AG04450 (cell line): ENCODE results near the gene PPP1R1B. TPM values are rescaled to one million over a fixed set of nuclear protein-coding genes. Genes with fewer than 3 reads are reported as not detected.

Experiments used
- CTCF ChIA-PET: fragments of 300-600, 350-600 bp; formaldehyde crosslinking; extraction: SDS; loops from one replicate; lab custom pipeline; 2022; ENCODE audit warnings: antibody characterized with exemption, inconsistent platforms; lab: Charles Lee
- POLR2A ChIA-PET: fragments of 350-600 bp; formaldehyde crosslinking; extraction: SDS; loops from one replicate; lab custom pipeline; 2021; ENCODE audit warnings: antibody characterized with exemption, inconsistent platforms; lab: Yijun Ruan, JAX
- DNase-seq: peaks from one replicate; pipeline ENCODE4 v3.0.0-alpha.2; 2011; ENCODE audit warnings: low read depth, low spot score
- H3K27ac ChIP-seq: one replicate; pipeline ENCODE4 v1.5.1; 2012; ENCODE audit warnings: low read depth, low read length, control low read depth
- H3K27me3 ChIP-seq: one replicate; pipeline ENCODE4 v1.6.0; 2012; ENCODE audit warnings: low read length; ENCODE audit not compliant: control insufficient read depth, insufficient read depth
- H3K4me3 ChIP-seq: 2 replicates; pipeline ENCODE4 v1.5.1; 2011; ENCODE audit warnings: mild to moderate bottlenecking, low read depth, low read length, control low read depth
- H3K9me3 ChIP-seq: 2 replicates; pipeline ENCODE4 v1.5.1; 2012; ENCODE audit warnings: low read length; ENCODE audit not compliant: control insufficient read depth, insufficient read depth
- polyA plus RNA-seq: library from polyadenylated mRNA; depleted of rRNA; stranded (reverse); fragments of >200 nt; gene quantifications from 2 replicates; pipeline ENCODE4 v1.2.3, GENCODE V29; 2011
- TF ChIP-seq, protein P1 (sequence below): IDR thresholded peaks from 2 replicates; pipeline ENCODE4 v1.5.1; 2011; ENCODE audit warnings: low read depth, low read length, control low read depth, inconsistent platforms

PPP1R1B gene
- polyA plus RNA-seq, 1 experiment = not detected

DNA sequence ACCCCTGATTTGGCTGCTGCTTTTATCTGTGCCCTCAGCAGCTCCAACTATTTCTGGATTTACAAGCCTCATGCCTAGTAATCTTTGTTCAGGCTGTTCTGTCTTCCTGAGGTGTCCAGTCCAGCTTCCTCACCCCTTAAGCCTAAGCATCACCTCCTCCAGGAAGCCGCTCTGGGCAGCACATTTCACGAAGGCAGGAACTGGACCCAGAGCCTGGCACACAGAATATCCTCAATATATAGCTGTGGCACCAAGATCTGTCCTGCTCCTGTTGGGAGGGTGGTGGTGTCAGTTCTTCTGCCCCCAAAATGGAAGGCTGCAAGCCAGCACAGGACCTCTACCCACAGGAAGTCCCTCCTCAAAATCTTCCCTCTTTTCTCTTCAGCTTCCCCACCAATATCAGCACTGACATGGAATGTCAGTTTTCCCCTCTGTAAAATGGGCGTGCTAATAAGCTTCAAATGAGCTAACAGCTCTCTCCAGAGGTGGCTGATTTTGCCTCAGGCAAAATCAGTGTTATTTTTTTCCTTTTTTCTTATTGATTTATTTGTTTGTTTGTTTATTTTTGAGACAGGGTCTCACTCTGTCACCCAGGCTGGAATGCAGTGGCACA is 12.1 kb upstream of the PPP1R1B start:
- Histone ChIP-seq H3K27me3 (peaks cover 43% of the 10 kb centered on the region), H3K27ac (no peak overlapping the region), H3K9me3 (no peaks in the 10 kb centered on the region), H3K4me3 (no peak overlapping the region)
- DNase-seq = no peak
- CTCF ChIA-PET = interaction anchor here (1.1 kb wide), 1 partner anchor 9 kb away, joined by 4 read pairs; no protein-coding TSS in a partner anchor
- POLR2A ChIA-PET = no interaction called here
- TF ChIP-seq, protein P1, sequence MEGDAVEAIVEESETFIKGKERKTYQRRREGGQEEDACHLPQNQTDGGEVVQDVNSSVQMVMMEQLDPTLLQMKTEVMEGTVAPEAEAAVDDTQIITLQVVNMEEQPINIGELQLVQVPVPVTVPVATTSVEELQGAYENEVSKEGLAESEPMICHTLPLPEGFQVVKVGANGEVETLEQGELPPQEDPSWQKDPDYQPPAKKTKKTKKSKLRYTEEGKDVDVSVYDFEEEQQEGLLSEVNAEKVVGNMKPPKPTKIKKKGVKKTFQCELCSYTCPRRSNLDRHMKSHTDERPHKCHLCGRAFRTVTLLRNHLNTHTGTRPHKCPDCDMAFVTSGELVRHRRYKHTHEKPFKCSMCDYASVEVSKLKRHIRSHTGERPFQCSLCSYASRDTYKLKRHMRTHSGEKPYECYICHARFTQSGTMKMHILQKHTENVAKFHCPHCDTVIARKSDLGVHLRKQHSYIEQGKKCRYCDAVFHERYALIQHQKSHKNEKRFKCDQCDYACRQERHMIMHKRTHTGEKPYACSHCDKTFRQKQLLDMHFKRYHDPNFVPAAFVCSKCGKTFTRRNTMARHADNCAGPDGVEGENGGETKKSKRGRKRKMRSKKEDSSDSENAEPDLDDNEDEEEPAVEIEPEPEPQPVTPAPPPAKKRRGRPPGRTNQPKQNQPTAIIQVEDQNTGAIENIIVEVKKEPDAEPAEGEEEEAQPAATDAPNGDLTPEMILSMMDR = no peak

GRCh38 chr17:39615434-39615833 is 11.3 kb upstream of the PPP1R1B start:
- no peak for DNase-seq
- ChIA-PET CTCF (interaction anchor here (1.1 kb wide), 1 partner anchor 8 kb away, joined by 4 read pairs; no protein-coding TSS in a partner anchor), POLR2A (no interaction called here)
- peaks cover 40% of the 10 kb centered on the region for H3K27me3 ChIP-seq
- TF ChIP-seq, protein P1 = no peak
- H3K9me3 ChIP-seq = no peaks in the 10 kb centered on the region
- H3K27ac ChIP-seq = no peak overlapping the region
- H3K4me3 ChIP-seq = no peak overlapping the region

GRCh38 chr17:39617100-39617445 is 9.7 kb upstream of the PPP1R1B start:
- ChIA-PET POLR2A (no interaction called here), CTCF (interaction anchor here (0.6 kb wide), 1 partner anchor 26 kb away, joined by 4 read pairs; no protein-coding TSS in a partner anchor)
- no peak overlapping the region for H3K4me3 ChIP-seq
- TF ChIP-seq, protein P1 = no peak
- no peak overlapping the region for H3K27ac ChIP-seq
- H3K27me3 ChIP-seq = peaks cover 45% of the 10 kb centered on the region
- H3K9me3 ChIP-seq = no peaks in the 10 kb centered on the region
- no peak for DNase-seq

GRCh38 chr17:39617446-39618245 is 9.1 kb upstream of the PPP1R1B start:
- POLR2A ChIA-PET = no interaction called here
- CTCF ChIA-PET = interaction anchor here (1.5 kb wide), 1 partner anchor 41 kb away, joined by 5 read pairs; no protein-coding TSS in a partner anchor
- DNase-seq = no peak

More at GRCh38 chr17:39617446-39618245, 9.1 kb upstream of the PPP1R1B start:
- no peaks in the 10 kb centered on the region for H3K9me3 ChIP-seq
- TF ChIP-seq, protein P1 = no peak
- H3K27ac ChIP-seq = no peak overlapping the region
- peaks cover 41% of the 10 kb centered on the region for H3K27me3 ChIP-seq
- H3K4me3 ChIP-seq = peak overlapping the region; percentile 56
